IPS-11a (cell line): ENCODE measurements around the gene PHACTR1.

Experiments
- H3K4me3 ChIP-seq: one replicate; pipeline ENCODE4 v1.5.1; 2013; ENCODE audit warnings: low read depth, low read length, control low read depth

Gene PHACTR1

DNA sequence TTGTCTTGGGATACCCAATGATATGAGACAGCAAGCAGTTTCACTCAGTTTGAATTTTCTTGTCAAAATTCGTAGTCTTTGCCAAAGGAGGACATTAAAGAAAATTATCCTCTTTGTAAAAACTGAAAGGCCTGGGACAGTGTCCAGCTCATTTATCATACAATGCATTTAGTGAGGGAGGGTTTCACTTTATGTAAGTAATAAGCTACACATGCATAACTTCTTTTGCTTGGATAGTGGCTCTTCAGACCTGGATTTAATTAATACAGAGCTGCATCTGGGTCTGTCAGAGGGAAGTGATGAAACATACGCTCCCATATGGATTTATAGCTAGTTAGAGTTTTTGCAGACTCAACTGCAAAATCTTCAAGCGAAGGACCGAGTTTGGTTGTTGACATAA, 175.6 kb downstream of the PHACTR1 start:
- no peak overlapping the region for H3K4me3 ChIP-seq

DNA sequence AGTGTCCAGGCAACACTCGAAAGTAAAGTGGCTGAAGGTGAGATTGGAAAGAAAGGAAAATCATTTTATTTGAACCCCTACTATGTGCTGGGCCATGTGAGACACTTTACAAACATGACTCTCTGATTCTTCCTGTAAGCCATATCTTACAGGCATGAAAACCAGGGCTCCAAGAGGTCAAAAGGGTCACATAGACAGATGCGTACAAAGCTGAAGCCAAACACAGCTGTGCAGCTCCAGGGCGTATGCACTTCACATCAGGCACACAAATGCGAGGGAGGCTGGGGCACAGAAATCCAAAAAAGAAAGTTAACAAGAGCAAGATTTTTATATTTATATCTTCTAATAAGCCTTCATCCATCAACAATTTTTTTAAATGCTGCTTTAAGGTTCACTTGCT, 176.5 kb downstream of the PHACTR1 start:
- no peak overlapping the region for H3K4me3 ChIP-seq

DNA sequence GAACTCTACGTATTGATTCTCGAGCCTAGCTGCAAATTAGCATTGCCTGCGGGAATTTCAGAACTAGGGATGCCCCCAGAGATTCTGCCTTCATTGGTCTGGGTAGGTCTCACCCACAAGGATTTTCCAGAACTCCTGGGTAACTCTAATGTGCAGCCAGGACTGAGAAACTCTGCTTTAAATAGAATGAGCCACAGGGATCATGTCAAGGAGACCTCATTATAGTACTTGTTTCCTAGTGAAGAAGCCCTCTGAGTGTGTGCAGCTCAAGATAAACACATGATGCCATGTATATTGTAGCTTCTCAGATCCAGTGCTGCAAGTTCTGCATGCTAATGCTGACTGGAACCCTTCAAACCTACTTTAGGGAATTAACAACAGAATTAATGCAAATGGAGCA, 179.2 kb downstream of the PHACTR1 start:
- no peak overlapping the region for H3K4me3 ChIP-seq

DNA sequence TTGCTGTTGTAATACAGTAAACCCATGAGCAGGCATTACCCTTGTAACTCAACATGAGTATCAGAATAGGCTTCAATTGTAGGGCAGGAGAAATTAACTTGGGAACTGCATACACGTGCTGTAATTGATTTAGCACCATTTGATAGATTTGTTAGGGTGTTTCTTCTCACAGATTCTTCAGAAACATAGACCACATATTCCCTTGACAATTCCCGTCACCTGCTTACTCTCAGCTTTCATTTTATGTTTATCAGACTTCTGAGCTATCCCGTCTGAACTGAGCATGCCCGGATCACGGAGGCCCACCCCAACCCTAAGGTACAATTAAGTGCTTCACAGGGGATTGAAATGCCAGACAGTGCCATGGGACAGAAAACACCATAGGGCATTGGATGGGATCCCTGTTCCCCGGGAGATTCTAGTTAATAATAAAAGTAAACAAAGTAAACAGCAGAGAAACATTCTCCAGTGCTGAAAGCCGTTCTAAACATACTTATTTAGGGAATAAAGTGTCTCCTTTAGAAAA, 179.7 kb downstream of the PHACTR1 start:
- H3K4me3 ChIP-seq, result no peak overlapping the region

DNA sequence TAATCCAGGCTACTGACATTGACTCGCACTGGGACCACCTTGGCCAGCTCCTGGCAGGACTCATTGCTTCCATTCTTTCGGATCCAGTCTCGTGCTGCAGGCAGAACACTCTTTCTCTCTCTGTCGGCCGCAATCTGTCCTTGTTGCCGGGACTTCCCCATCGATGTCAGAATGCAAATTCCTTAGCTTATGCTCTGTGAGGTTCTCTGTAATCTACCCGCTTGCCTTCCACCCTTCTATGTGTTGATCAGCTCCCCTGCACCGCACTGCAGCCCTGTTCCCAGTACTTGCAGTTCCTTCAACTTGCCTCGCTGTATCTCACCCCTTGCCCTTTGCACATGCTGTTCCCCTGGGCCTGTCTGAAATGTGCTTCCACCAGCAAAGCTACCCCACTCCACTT, 182.0 kb downstream of the PHACTR1 start:
- no peak overlapping the region for H3K4me3 ChIP-seq

DNA sequence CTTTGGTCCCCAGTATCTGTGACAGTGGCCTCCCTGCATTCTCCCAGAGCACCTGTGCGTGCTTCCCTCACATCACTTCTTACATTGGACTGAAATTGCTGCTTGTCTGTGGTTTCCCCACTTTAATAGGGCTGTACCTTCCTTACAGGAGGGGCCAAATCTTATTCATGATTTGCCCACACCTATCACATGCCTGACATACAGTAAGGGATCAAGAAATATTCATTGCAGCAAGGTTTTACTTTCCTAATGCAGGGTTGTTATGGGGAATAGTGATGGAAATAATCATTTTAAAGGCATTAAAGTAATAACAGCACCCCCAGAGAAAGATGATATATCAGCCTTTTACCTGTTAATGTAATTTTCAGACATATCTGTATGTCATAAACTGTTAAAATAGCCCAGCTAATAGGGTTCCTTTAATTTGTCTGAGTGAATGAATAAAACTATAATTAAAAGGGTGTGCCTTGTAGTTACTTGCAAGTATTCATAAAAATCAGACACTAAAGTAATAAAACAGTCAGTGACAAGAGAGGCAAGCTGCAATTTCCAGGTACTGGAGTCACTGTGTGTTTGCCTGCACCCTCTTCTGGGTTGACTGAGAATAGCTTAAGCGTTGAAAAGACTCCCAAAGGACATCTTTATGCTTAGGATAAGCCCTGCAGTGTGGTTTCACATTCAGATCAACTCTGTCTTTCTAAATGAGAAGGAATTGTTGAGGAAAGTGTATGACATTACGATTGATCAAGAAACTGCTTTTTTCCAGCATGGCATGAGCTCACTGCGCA, 182.7 kb downstream of the PHACTR1 start:
- no peak overlapping the region for H3K4me3 ChIP-seq

DNA sequence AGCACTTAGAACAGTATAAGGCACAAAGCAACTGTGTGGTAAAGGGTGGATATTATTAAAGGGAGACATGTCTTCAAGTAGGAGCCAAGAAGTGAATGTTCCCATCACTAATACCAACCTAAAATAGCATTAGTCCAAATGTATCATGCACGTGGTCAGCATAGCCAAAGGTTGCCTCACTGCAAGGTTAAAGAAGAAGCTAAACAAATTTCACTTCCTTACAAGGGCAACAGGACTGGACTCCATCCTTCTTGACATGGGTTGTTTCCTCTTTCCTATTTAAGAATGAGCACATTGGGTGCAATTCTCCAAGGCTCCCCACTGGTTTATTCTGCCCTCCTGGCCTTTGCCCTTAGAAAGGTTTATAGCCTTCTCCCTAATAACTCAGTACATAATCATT, 186.7 kb downstream of the PHACTR1 start:
- no peak overlapping the region for H3K4me3 ChIP-seq

DNA sequence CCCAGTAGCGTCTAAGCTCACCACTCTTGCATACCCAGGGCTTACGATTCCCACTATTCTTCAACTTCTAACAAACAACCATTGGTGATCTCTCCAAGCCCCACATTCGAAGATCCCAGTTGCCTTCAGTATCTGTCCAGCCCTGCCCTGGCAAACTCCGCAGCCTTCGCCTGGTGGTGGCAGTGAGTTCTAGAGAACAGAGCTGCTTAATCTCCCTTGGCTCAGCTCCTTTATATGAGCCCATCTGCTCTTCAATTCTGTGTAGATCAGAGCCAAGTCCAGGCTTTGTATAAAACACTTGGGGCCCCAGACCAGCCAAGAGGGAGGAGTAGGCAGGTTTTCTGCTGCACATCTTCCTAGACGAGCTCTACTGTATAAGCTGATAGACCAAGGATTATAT, 193.3 kb downstream of the PHACTR1 start:
- no peak overlapping the region for H3K4me3 ChIP-seq

DNA sequence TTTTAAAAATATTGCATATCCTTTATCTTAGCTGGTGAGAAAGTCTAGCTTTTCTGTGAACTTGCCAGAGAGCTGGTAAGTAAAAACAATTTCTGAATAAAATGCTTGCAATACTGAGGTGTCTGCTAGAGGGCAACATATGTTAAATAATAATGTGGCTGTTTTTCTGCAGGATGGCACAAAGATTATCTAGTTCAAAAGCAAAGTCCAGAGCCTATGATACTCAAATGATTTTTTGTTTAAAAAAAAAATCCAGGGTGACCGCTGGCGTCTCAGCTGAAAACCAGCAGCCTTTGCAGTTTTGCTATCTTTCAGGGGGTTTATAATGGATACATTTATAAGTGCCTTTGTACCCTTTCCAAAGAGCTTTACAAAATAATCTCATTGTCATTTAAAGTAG, 194.9 kb downstream of the PHACTR1 start:
- no peak overlapping the region for H3K4me3 ChIP-seq

DNA sequence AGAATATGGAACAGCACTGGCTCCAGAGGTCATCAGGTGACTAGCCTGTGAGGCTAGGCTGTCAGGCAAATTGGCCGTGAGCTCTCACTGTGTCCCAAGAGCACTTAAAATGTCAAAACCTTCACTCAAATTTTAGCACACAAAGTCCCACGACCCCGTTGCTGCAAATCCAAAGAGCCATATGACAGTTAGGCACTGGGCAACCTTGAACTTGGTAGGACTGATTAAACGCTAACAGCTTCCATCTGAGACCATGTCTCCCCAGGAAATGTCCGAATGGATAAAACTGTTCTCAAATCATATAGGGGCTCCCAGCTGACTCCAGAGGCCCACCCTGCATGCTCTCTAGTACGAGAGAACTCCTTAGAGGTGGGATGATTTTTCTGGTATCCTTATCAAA, 196.6 kb downstream of the PHACTR1 start:
- H3K4me3 ChIP-seq, result no peak overlapping the region

DNA sequence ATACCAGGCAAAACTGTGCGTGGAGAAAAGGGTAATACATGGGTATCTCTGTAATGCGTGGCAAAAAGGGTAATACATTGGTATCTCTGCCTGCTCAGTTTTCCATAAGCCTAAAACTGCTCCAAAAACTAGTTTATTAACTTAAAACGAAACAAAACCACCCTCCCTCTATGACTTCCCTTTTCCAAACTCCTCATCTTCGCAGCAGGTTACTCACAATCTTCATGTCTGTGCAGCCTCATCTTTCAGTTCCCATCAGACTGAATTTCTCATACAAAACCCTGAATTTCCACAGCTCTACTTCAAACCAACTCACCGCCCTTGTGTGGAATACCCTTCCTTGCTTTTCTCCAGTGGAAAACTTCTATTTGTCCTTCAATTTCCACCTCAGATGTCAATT, 199.4 kb downstream of the PHACTR1 start:
- no peak overlapping the region for H3K4me3 ChIP-seq

DNA sequence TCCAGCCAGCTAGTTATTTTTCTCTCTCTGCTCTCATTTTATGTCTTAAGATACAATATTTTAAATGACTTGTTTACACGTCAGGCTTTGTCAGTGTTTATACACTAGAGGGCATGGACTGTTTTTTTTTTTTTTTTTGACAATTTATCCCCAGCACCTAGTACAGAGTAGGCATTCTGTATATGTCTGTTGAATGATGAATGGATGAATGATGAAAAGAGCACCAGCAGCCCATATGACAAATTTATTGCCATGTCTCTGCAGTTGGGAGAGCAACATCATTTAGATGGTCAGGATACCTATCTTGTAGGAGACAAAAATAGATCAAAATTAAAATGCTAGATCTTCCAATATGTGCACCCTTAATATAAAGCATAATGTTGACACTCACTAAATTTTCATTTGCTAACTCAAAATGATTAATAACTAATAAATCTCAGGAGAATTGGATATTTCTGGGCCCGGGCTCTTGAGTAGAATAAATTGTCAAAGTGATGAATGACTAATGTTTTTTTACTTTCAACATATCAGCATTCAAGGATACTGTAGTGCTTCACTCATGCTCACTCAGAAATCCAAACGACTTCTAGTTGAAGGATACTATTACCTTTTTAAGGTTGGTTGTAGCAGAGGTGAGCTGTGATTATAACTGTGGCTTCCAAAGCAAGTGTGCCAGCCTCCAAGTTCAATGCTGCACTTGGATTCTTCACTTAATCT, 200.0 kb downstream of the PHACTR1 start:
- no peak overlapping the region for H3K4me3 ChIP-seq

DNA sequence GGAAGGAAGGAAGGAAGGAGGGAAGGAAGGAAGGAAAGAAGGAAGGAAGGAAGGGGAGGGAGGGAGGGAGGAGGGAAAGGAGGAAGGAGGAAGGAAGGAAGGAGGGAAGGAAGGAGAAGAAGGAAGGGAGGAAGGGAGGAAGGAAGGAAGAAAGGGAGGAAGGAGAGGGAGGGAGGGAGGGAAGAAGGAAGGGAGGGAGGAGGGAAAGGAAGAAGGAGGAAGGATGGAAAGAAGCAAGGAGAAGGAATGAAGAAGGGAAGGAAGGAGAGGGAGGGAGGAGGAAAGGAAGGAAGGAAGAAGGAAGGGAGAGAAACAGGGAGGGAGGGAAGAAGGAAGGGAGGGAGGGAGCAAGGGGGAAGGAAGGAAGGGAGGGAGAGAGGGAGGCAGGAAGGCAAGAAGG, 204.9 kb downstream of the PHACTR1 start:
- H3K4me3 ChIP-seq, result no peak overlapping the region

DNA sequence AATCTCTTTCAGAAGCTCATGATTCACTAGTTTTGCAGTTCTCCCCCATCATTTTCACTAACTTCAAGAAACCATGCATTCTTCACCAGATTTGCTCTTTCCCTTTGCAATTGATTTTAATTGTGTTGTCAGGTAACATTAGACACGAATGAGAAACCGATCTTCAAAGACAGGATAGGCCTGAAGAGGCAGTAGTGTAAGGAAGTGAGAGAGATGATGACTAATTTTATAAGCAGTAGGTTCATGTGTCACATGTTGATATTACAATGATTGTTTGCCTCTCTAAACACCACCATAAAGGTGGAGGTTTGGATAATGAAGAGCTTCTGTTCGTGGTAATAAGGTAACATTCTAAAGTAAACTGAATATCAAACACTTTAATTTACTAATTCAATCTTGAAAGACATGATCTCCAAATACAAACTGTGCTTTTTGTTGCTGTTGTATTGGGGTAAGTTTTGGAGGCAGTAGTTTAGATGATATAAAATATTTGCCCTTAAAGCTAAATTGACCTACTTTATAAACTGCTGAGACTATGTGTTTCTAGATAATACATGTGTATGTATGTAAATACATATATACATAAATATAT, 207.2 kb downstream of the PHACTR1 start:
- no peak overlapping the region for H3K4me3 ChIP-seq

DNA sequence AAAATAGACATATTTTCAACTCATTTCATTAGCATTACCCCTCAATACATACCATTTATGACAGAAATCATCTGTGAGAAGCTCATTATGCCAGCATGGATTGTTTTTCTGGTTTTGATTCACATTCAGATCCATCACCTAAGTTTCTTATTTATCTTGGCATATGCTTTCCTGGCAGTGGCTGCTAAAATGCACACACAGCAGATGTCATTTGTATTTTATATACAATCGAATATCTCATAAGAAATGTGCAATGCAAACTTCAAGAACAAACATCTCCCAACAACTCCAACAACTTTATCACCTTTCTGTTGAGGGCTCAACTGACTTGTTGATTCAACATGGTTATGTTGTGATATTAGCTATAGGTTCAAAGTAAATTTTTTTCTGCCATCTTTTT, 208.3 kb downstream of the PHACTR1 start:
- no peak overlapping the region for H3K4me3 ChIP-seq

DNA sequence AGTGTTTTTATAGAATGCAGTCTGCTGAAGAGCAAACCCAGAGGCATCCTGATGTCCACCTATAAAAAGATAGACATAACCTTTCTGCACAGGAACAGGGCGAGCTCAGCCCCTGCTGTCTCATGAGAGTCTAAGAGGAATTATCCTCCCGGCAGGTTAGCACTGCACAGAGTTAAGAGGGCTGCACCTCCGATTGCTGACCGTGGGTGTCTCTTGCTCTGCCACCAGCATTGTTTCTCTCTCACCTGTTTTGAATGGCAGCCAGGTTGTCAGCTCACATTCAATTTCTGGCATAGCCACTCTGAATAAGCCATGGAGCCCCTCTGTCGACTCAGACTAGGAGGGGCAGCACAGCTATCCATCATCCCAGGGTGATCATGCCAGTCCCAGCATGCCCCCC, 211.2 kb downstream of the PHACTR1 start:
- no peak overlapping the region for H3K4me3 ChIP-seq

DNA sequence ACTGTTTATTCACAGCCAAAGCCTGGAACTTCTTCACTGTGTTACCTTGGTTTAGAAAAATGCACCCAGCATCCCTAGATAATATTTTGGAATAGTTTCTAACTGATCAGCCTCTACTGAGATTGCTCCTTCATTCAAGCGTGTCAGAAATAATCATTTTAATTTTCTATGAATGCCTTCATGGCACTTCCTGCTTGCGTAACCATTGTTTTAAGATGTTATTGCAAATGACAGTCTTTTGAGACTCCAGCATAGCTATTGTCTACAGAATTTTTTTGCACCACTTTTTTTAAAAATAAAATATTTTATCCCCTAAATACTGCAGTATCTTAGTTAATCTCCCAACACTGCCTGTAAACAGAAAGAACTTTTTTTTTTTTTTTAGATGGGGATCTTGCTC, 213.1 kb downstream of the PHACTR1 start:
- H3K4me3 ChIP-seq, result no peak overlapping the region

DNA sequence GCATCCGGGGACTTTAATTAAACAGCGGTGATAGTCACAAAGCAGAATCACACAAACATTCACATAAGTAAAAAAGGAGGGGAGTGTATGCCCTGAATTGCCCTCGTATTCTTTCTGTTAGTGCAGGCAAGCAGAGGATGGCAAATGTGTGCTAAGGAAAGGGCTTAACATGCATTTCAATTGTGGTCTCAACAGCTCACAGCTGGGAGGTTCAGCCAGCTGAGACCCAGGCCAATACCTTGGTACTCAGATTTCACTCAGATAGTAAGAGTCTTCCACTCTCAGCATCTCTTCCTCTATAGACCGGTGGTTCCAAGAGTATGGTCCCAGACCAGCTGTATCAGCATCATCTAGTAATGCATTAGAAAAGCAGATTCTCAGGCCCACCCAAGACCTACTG, 215.1 kb downstream of the PHACTR1 start:
- H3K4me3 ChIP-seq, result no peak overlapping the region

DNA sequence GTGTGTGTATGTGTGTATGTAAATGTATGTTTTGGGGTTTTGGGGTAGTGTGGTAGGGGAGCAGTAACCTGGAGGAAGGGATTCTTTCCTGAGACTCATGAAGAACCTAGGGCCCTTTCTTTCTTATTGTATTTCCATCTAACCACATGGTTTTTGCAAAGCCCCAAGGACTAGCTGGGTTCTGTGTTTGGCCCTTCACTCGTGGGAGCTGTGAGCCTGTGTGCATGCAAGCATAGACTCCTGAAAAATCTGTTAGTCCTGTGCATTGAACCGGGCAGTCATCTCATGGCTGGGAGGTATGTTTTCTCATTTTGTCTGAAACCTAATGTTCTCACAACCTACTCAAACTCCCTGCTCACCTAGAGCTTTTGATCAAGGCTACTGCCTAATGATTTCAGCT, 219.1 kb downstream of the PHACTR1 start:
- no peak overlapping the region for H3K4me3 ChIP-seq

DNA sequence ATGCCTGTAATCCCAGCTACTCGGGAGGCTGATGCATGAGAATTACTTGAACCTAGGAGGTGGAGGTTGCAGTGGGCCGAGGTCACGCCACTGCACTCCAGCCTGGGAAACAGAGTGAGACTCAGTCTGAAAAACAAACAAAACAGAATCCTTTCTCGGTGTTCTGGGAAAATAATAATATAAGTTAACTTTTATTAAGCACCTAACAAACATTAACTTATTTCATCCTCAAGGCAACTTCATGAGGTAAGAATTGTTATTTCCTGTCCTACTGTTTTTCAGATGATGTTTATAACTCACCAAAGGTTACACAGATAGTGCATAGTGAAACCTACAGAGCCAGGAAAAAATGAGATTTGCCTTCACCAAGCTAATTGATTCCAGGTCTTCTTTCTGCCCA, 221.4 kb downstream of the PHACTR1 start:
- no peak overlapping the region for H3K4me3 ChIP-seq

DNA sequence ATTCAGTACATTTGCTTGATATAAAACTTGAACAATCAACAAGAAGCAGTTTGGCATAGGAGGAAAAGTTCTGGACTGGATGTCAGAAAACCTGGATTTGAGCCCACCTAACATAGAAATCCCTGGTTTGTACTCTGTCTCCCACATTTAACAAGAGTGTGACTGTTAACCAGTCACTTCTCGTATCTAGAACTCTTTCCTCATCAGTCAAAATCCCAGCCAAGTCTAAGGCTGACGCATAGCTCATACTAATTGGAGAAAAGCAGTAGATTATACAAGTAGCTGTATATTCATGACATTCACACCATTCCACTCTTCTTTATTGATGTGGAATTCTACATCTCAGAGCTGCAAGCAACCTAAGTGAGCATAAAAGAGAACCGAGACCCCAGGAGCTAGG, 222.7 kb downstream of the PHACTR1 start:
- no peak overlapping the region for H3K4me3 ChIP-seq

DNA sequence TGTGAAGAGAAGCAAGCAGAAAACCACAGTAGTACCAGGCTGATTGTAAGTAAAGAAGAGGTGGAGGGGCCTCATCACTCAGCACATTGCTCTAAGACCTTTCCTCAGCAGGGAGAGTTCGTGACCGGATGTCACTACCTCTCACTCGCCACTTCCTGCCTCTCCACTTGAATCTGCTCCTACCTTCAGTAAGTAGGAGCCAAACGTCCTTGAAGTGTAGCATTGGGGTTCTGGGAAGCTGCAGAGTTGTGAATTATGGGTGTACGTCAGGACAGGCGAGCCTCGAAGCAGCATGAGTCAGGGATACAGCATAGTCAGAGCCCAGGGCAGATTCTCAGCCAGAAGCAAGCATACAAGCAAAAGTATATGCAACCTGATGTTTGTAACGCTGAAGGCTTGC, 224.9 kb downstream of the PHACTR1 start:
- no peak overlapping the region for H3K4me3 ChIP-seq
